ENCODE measurements around the gene RNF151.
"Not testable (repeated sequence)": the region's sequence is repeated elsewhere in the genome, so short reads cannot be mapped to it uniquely, and the experiment has no call there.

RNF151 gene

DNA sequence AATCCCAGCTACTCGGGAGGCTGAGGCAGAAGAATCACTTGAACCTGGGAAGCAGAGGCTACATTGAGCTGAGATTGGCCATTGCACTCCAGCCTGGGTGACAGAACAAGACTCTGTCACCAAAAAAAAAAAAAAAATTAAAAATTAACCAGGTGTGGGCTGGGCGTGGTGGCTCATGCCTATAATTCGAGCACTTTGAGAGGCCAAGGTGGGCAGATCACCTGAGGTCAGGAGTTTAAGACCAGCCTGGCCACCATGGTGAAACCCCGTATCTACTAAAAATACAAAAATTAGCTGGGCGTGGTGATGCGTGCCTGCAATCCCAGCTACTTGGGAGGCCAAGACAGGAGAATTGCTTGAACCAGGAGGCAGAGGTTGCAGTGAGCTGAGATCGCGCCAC lies 26.8 kb upstream of the RNF151 start:
- not testable (repeated sequence) for DNase-seq

- no peak for DNase-seq
Measured at GRCh38 chr16:1940273-1941161, 26.1 kb upstream of the RNF151 start.

- no peak for DNase-seq
Measured at GRCh38 chr16:1941162-1942046, 25.3 kb upstream of the RNF151 start.

DNA sequence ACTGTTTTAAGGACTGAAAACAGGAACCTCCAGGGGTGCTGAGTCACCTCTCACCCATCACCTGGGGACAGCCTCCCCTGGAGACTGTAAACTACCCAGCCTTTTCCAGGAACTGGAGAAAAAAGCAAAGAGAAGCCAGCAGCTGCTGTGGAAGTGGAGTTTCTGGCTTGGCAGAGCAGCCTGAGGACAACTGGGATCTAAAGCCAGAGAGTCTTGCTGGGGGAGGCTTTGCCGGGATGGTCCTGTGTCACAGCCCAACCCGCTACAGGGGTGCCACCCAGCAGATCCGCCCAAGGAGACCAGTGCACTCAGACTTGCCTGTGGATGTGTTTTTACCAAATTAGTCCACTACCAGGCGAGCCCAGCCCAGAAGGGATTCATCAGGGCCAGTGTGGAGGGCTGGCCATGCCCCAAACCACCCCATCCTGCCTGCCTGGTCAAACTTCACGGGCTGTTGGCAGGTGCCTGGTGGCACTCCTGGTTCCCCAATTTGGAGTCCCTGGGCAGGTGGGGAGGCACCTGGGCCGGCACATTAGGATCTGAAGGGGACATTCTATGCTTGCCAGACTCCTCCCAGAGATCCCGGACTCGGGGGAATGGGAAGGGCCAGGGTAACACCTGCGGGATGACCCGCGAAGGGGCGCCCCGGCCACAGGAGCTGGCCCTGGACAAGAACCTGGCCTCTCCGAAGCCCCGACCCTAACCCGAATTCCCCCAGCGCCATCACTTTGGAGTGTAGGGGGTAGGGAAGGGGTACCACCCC lies 24.4 kb upstream of the RNF151 start:
- DNase-seq = peak in 1 of 2 donors; percentile 51

- DNase-seq = peak; percentile 98 to 99
Measured at GRCh38 chr16:1942810-1943726, 23.6 kb upstream of the RNF151 start, which contains the start of gene MSRB1. MSRB1 (minus strand) TSS chr16:1943199; CDS start chr16:1943156, 43 bp downstream.

DNA sequence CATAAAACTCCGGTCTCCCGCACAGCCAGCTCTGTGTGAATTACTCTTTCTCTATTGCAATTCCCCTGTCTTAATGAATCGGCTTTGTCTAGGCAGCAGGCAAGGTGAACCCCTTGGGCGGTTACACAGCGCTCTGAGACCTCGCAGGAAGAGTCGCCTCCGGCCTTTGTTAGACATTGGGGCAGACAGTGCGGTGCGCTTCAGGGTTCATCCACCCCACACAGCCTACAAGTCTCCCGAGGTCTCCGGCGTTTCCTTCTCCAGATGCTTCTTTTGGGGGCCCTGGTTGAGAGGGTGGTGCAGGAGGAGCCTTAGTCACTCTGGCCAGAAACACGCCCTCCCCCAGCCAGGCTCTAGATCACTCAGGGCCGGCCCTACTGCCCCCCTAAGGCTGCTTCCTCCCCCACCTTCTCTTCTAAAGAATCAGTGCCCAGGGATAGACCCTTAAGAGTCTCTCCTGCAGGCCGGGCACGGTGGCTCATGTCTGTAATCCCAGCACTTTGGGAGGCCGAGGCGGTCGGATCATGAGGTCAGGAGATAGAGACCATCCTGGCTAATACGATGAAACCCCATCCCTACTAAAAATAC lies 21.9 kb upstream of the RNF151 start:
- no peak for DNase-seq

- DNase-seq = no peak
Measured at GRCh38 chr16:1945559-1946391, 20.9 kb upstream of the RNF151 start.

- DNase-seq = no peak
Measured at GRCh38 chr16:1946495-1947368, 19.9 kb upstream of the RNF151 start.

- no peak for DNase-seq
Measured at GRCh38 chr16:1947369-1947670, 19.3 kb upstream of the RNF151 start.

DNA sequence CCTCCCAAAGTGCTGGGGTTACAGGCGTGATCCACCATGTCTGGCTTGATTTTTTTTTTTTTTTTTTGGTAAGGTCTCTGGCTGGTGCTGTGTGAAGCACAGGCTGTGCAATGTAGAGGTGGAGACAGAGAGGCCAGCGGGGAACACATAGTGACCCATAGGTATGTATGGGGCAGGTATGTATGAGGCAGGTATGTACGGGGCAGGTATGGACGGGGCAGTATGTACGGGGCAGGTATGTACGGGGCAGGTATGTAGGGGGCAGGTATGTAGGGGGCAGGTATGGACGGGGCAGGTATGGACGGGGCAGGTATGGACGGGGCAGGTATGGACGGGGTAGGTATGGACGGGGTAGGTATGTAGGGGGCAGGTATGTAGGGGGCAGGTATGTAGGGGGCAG lies 17.1 kb upstream of the RNF151 start:
- DNase-seq = no peak

DNA sequence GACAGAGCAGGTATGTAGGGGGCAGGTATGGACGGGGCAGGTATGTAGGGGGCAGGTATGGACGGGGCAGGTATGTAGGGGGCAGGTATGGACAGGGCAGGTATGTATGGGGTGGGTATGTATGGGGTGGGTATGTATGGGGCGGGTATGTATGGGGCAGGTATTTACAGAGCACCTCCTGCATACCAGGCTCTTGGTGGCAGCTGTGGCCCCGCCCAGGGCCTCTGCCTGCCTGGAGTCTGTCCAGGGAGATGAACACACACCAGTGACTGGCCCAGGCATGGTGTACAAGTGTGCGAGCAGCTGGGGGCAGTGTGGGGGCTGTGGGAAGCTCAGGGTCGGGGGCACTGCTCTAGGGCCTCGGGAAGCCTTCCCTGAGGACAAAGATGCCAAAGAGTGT lies 16.6 kb upstream of the RNF151 start:
- no peak for DNase-seq

GRCh38 chr16:1950559-1950958 lies 16.1 kb upstream of the RNF151 start:
- DNase-seq = no peak

DNA sequence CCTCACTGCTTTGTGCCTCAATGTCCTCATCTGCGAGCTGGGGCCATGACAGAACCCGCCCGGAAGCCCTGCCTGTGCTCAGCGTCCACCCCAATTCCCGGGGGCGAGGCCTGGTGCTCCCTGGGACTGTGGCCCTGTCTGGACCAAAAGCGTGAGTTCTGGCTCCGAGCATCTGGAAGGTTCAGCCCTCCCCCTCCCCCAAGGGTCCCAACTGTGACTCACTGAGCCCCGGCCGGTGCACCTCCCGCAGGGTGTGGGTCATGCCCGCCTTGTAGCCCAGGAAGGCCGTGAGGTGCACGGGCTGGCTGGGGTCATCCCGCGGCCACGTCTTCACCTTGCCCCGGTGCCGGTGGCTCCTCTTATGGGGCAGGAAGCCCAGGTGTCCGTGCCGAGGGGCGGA lies 12.9 kb upstream of the RNF151 start:
- DNase-seq = no peak

DNA sequence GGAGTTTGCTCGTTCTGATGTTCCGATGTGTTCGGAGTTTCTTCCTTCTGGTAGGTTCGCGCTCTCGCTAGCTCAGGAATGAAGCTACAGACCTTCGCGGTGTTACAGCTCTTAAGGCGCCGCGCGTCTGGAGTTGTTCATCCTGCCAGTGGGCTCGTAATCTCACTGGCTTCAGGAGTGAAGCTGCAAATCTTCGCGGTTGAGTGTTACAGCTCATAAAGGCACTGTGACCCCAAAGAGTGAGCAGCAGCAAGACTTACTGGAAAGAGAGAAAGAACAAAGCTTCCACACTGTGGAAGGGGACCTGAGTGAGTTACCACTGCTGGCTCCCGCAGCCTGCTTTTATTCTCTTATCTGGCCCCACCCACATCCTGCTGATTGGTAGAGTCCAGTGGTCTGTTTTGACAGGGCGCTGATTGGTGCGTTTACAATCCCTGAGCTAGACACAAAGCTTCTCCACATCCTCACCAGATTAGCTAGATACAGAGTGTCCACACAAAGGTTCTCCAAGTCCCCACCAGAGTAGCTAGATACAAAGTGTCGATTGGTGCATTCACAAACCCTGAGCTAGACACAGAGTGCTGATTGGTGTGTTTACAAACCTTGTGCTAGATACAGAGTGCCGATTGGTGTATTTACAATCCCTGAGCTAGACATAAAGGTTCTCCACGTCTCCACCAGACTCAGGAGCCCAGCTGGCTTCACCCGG lies 9.1 kb upstream of the RNF151 start:
- DNase-seq = not testable (repeated sequence)

DNA sequence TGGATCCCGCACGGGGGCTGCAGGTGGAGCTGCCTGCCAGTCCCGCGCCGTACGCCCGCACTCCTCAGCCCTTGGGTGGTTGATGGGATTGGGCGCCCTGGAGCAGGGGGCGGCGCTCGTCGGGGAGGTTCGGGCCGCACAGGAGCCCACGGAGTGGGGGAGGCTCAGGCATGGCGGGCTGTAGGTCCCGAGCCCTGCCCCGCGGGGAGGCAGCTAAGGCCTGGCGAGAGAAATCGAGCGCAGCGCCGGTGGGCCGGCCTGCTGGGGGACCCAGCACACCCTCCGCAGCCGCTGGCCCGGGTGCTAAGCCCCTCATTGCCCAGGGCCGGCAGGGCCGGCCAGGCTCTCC lies 8.5 kb upstream of the RNF151 start:
- DNase-seq = not testable (repeated sequence)

- DNase-seq = no peak
Measured at GRCh38 chr16:1958715-1959268, 7.9 kb upstream of the RNF151 start.

DNA sequence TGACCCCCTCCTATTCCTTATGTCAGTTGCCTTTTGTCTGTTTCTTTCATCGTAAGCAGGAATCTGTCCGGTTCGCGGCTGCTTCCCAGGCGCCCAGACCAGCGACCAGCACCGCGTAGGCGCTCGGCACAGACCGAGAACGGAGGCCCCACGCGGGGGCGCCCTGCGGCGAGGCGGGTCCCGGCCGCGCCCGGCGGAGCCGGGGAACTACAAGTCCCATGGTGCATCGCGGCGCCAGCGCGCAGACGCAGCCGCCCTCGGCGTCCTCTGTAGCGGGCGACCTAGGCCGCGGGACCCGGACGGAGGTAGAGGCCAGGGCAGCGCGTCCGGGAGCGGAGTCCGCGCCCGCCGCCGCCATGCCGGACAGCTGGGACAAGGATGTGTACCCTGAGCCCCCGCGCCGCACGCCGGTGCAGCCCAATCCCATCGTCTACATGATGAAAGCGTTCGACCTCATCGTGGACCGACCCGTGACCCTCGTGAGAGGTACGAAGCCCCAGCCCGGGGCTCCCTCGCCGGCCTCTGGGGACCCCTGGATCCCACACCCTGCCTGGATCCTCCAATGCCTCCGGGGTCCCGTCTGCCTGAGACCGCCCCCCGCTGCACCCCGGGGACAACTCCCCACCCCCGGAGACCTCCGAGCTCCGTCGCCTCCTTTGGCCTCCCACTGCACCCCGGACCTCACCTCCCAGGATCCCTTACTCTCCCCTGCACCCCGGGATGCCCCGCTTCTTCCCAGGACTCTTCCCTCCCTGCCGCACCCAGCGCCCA lies 7.2 kb upstream of the RNF151 start, which contains the start of gene NDUFB10:
Gene NDUFB10, plus strand, starts transcription at position 270 of the 771 bp plus-strand sequence. Its CDS starts 87 bp downstream, at position 357.
- DNase-seq = peak; percentile 89 to 91
